PC-9 (cell line): Measurements from ENCODE around the gene TMCC2. TPM values are rescaled to one million over a fixed set of nuclear protein-coding genes. Genes with fewer than 3 reads are reported as not detected.
A peak's percentile ranks its signal among the peaks of the same experiment; 100 is the strongest.

Experiments
- BruUV-seq: library from RNA; stranded (reverse); fragments of 400-500 nt; replicated peaks from 2 replicates; lab custom pipeline; 2021; lab: Mats Ljungman, UMichigan
- CTCF ChIA-PET: fragments of 300-600 bp; sonication (Branson Sonifier 250); formaldehyde crosslinking; loops from one replicate; lab custom pipeline; 2022; ENCODE audit warnings: antibody characterized with exemption; lab: Charles Lee
- POLR2A ChIA-PET: fragments of 300-600 bp; sonication (Branson Sonifier 250); formaldehyde crosslinking; loops from one replicate; lab custom pipeline; 2022; ENCODE audit warnings: antibody characterized with exemption; ENCODE audit not compliant: unreplicated experiment; lab: Charles Lee
- DNase-seq, 2 experiments: peaks; one replicate each; pipeline versions ENCODE4 v3.0.0 to v3.0.0-alpha.2; 2015 to 2022; ENCODE audit warnings: mixed read lengths in 1 of 2
- H2AFZ ChIP-seq: fragments of 200-600 bp; sonication (generic); 2 replicates; pipeline ENCODE4 v1.8.1; 2017; ENCODE audit warnings: antibody characterized with exemption
- H3F3A ChIP-seq: fragments of 200-600 bp; sonication (generic); 2 replicates; pipeline ENCODE4 v1.8.1; 2017; ENCODE audit warnings: antibody characterized with exemption, mild to moderate bottlenecking, low read depth; ENCODE audit not compliant: insufficient read depth
- H3K27ac ChIP-seq: fragments of 200-600 bp; sonication (generic); 2 replicates; pipeline ENCODE4 v1.6.1; 2016; ENCODE audit warnings: mixed run types
- H3K27me3 ChIP-seq: fragments of 200-600 bp; sonication (generic); 2 replicates; pipeline ENCODE4 v1.6.1; 2016; ENCODE audit warnings: low read depth, mixed run types; ENCODE audit not compliant: insufficient read depth
- H3K36me3 ChIP-seq: fragments of 200-600 bp; sonication (generic); 2 replicates; pipeline ENCODE4 v1.6.1; 2016; ENCODE audit warnings: low read depth, mixed run types
- H3K4me1 ChIP-seq: fragments of 200-600 bp; sonication (generic); replicated peaks from 2 replicates; pipeline ENCODE4 v1.6.1; 2016; ENCODE audit warnings: mixed run types; ENCODE audit not compliant: insufficient read depth
- H3K4me2 ChIP-seq: fragments of 200-600 bp; sonication (generic); 2 replicates; pipeline ENCODE4 v1.6.1; 2017; ENCODE audit warnings: mixed run types
- H3K4me3 ChIP-seq: fragments of 200-600 bp; sonication (generic); 2 replicates; pipeline ENCODE4 v1.6.1; 2016; ENCODE audit warnings: mixed run types
- H3K79me2 ChIP-seq: fragments of 200-600 bp; sonication (generic); 2 replicates; pipeline ENCODE4 v1.6.1; 2017; ENCODE audit warnings: low read depth, mixed run types
- H3K9me2 ChIP-seq: fragments of 200-600 bp; sonication (generic); 2 replicates; pipeline ENCODE4 v1.8.1; 2017; ENCODE audit warnings: mild to moderate bottlenecking; ENCODE audit not compliant: insufficient read depth
- H3K9me3 ChIP-seq: fragments of 200-600 bp; sonication (generic); 2 replicates; pipeline ENCODE4 v1.8.1; 2016; ENCODE audit warnings: low read depth; ENCODE audit not compliant: insufficient read depth
- H4K20me1 ChIP-seq: fragments of 200-600 bp; sonication (generic); 2 replicates; pipeline ENCODE4 v1.8.1; 2017; ENCODE audit not compliant: insufficient read depth
- EZH2 ChIP-seq: fragments of 200-600 bp; sonication (generic); IDR thresholded peaks from 2 replicates; pipeline ENCODE4 v1.8.0; 2017; ENCODE audit warnings: antibody characterized with exemption, low read depth
- intact Hi-C: fragments of 100-400 bp; cut with micrococcal nuclease; formaldehyde crosslinking; loops from one replicate; pipeline ENCODE4 v1.10.0; 2022; ENCODE audit not compliant: unreplicated experiment
- total RNA-seq: library from RNA; stranded (reverse); gene quantifications from 2 replicates; pipeline ENCODE4 v1.2.3, GENCODE V29; 2021
- TF ChIP-seq, protein P1 (sequence below): fragments of 200-600 bp; sonication (generic); conservative IDR thresholded peaks from 2 replicates; pipeline ENCODE4 v1.6.1; 2017; ENCODE audit warnings: mixed run types, antibody characterized with exemption, mild to moderate bottlenecking, moderate library complexity

The TMCC2 gene
- total RNA-seq, 1 experiment from 2014 or later, result 0.79 TPM

DNA sequence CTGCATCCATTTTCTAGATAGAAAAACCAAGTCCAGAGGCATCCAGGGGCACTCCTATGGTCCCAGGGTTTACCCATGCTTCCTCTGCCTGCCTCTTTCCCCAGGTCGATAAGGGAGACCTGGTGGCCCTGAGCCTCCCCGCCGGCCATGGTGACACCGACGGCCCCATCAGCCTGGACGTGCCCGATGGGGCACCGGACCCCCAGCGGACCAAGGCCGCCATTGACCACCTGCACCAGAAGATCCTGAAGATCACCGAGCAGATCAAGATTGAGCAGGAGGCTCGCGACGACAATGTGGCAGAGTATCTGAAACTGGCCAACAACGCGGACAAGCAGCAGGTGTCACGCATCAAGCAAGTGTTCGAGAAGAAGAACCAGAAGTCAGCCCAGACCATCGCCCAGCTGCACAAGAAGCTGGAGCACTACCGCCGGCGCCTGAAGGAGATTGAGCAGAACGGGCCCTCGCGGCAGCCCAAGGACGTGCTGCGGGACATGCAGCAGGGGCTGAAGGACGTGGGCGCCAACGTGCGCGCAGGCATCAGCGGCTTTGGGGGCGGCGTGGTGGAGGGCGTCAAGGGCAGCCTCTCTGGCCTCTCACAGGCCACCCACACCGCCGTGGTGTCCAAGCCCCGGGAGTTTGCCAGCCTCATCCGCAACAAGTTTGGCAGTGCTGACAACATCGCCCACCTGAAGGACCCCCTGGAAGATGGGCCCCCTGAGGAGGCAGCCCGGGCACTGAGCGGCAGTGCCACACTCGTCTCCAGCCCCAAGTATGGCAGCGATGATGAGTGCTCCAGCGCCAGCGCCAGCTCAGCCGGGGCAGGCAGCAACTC lies 41.3 kb downstream of the TMCC2 start:
- Histone ChIP-seq H3K9me3 (no peaks in the 10 kb centered on the region), H3K27ac (no peak overlapping the region), H3K4me3 (no peak overlapping the region), H3K9me2 (no peaks in the 10 kb centered on the region), H2AFZ (no peak overlapping the region), H3K4me2 (no peak overlapping the region), H3K4me1 (peaks cover 5% of the 10 kb centered on the region), H4K20me1 (no peaks in the 10 kb centered on the region), H3K27me3 (no peaks in the 10 kb centered on the region), H3F3A (no peaks in the 10 kb centered on the region; the same call in 1 of the 2 replicates), H3K79me2 (no peaks in the 10 kb centered on the region), H3K36me3 (no peaks in the 10 kb centered on the region)
- TF ChIP-seq, protein P1, sequence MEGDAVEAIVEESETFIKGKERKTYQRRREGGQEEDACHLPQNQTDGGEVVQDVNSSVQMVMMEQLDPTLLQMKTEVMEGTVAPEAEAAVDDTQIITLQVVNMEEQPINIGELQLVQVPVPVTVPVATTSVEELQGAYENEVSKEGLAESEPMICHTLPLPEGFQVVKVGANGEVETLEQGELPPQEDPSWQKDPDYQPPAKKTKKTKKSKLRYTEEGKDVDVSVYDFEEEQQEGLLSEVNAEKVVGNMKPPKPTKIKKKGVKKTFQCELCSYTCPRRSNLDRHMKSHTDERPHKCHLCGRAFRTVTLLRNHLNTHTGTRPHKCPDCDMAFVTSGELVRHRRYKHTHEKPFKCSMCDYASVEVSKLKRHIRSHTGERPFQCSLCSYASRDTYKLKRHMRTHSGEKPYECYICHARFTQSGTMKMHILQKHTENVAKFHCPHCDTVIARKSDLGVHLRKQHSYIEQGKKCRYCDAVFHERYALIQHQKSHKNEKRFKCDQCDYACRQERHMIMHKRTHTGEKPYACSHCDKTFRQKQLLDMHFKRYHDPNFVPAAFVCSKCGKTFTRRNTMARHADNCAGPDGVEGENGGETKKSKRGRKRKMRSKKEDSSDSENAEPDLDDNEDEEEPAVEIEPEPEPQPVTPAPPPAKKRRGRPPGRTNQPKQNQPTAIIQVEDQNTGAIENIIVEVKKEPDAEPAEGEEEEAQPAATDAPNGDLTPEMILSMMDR, result no peak
- TF ChIP-seq EZH2, result no peak
- no peak for DNase-seq
- intact Hi-C loops, result no loop called here
- CTCF ChIA-PET, result no interaction called here
- no TSS peak for BruUV-seq
- POLR2A ChIA-PET, result no interaction called here

DNA sequence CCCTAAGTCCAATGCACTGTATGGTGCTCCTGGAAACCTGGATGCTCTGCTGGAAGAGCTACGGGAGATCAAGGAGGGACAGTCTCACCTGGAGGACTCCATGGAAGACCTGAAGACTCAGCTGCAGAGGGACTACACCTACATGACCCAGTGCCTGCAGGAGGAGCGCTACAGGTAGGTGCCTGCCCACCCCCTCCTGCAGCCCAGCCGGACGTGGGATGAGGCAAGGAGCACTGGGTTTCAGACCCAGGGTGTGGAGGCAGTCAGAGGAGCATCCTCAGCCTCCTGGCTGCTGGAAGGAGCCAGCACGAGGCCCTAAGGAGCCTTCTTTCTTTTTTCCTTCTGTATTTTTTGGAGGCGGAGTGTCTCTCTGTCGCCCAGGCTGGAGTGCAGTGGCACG lies 42.0 kb downstream of the TMCC2 start:
- intact Hi-C loops, result no loop called here
- Histone ChIP-seq H3K36me3 (no peaks in the 10 kb centered on the region), H4K20me1 (no peaks in the 10 kb centered on the region), H3K27ac (no peak overlapping the region), H3K4me2 (no peak overlapping the region), H3K79me2 (no peaks in the 10 kb centered on the region), H3K9me3 (no peaks in the 10 kb centered on the region), H2AFZ (no peak overlapping the region), H3K4me3 (no peak overlapping the region), H3K4me1 (peaks cover 5% of the 10 kb centered on the region), H3K9me2 (no peaks in the 10 kb centered on the region), H3F3A (no peaks in the 10 kb centered on the region), H3K27me3 (no peaks in the 10 kb centered on the region)
- no TSS peak for BruUV-seq
- POLR2A ChIA-PET, result no interaction called here
- CTCF ChIA-PET, result interaction anchor here (1.4 kb wide), 1 partner anchor 66 kb away, joined by 4 read pairs; no protein-coding TSS in a partner anchor
- TF ChIP-seq, protein P1, result no peak
- TF ChIP-seq EZH2, result no peak
- no peak for DNase-seq

DNA sequence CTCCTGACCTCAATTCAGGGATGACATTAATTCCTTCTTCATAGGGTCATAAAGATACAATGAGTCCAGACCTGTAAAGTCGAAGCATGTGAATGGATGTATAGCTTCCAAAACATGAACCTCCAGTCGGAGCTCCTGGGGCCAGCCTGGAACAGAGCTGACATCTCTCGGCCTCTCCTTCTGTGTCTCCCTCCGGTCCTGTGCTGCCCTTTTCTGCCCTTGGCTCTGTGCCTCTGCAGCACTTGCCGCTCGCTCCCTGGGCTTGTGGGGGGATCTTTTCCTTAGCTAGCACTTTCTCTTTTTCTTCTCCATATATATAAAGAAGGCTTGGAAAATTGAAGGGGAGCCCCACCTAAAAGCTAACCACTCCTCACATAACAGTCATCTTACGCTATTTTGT lies 42.5 kb downstream of the TMCC2 start:
- no peaks in the 10 kb centered on the region for H3K9me3 ChIP-seq
- no peak overlapping the region for H3K27ac ChIP-seq
- H2AFZ ChIP-seq, result no peak overlapping the region
- intact Hi-C loops, result no loop called here
- no TSS peak for BruUV-seq
- POLR2A ChIA-PET, result no interaction called here
- no peak overlapping the region for H3K4me3 ChIP-seq
- no peaks in the 10 kb centered on the region for H3K9me2 ChIP-seq
- no peak for DNase-seq
- peaks cover 5% of the 10 kb centered on the region for H3K4me1 ChIP-seq
- no peaks in the 10 kb centered on the region for H3K36me3 ChIP-seq
- no peaks in the 10 kb centered on the region for H3K79me2 ChIP-seq
- CTCF ChIA-PET, result interaction anchor here (0.6 to 2.1 kb wide), 4 partner anchors 41 to 216 kb away, joined by 4 to 15 read pairs (median 7); no protein-coding TSS in a partner anchor
- 0 out of 2 replicates have a peak overlapping the region, but pooled peaks have one; percentile 18 for H3K4me2 ChIP-seq
- TF ChIP-seq, protein P1, result no peak
- TF ChIP-seq EZH2, result no peak
- H3F3A ChIP-seq, result no peaks in the 10 kb centered on the region
- no peaks in the 10 kb centered on the region for H4K20me1 ChIP-seq
- no peaks in the 10 kb centered on the region for H3K27me3 ChIP-seq
